ENCODE data around the gene PIGH. TPM values are rescaled to one million over a fixed set of nuclear protein-coding genes. Genes with fewer than 3 reads are reported as not detected.
A peak's percentile ranks its signal among the peaks of the same experiment; 100 is the strongest.

Gene PIGH
- total and polyA plus RNA-seq, 2 of the 13 experiments (the other 11 are each of a cell fraction or from before 2014, with no cell fraction given), result 30.0 to 43.5 TPM

GRCh38 chr14:67599698-67600561 lies at the start of gene PIGH (continued):
- TF ChIP-seq ZNF513 (CRISPR knock-in tag; conservative IDR thresholded peaks at IDR 0.05) (no peak), ZNF430 (CRISPR knock-in tag; IDR thresholded peaks at IDR 0.05) (peak; percentile 94), SAFB2 (CRISPR knock-in tag; IDR thresholded peaks at IDR 0.05; ENCODE audit: borderline replicate concordance, low read depth) (no peak; the same call in 1 of the 2 replicates), ZNF746 (CRISPR knock-in tag; IDR thresholded peaks at IDR 0.05) (0 out of 2 replicates have a peak, but pooled peaks have one; percentile 9), AHDC1 (CRISPR knock-in tag; IDR thresholded peaks at IDR 0.05; ENCODE audit: borderline replicate concordance) (0 out of 2 replicates have a peak, but pooled peaks have one; percentile 17), KLF15 (CRISPR knock-in tag; IDR thresholded peaks at IDR 0.05; ENCODE audit: borderline replicate concordance) (no peak), SP5 (CRISPR knock-in tag; IDR thresholded peaks at IDR 0.05; ENCODE audit: borderline replicate concordance, low read depth) (no peak), FIP1L1 (IDR thresholded peaks at IDR 0.05; ENCODE audit: borderline replicate concordance, insufficient read depth, low read depth, low read length) (no peak), ZMYM2 (CRISPR knock-in tag; IDR thresholded peaks at IDR 0.05) (peak; percentile 93), U2AF1 (optimal IDR thresholded peaks at IDR 0.05; ENCODE audit: low read depth, low read length) (no peak), IKZF1 (IDR thresholded peaks at IDR 0.05) (no peak), MTERF4 (CRISPR knock-in tag; IDR thresholded peaks at IDR 0.05) (peak; percentile 57; the same call in 1 of the 2 replicates), KLF12 (CRISPR knock-in tag; IDR thresholded peaks at IDR 0.05; ENCODE audit: borderline replicate concordance) (no peak), RFX1 (IDR thresholded peaks at IDR 0.05) (no peak), PAF1 (CRISPR knock-in tag; IDR thresholded peaks at IDR 0.05) (no peak), HNF1B (CRISPR knock-in tag; IDR thresholded peaks at IDR 0.05) (peak; percentile 30; the same call in 1 of the 2 replicates), TCF7L2 (IDR thresholded peaks at IDR 0.05; ENCODE audit: low read depth, low read length) (no peak)

Data from HepG2 (cell line).